ACC112 (cell line): ENCODE measurements around the gene ZBTB34.

Experiments used
- H2AFZ ChIP-seq: fragments of 200-600 bp; sonication (generic); one replicate; pipeline ENCODE4 v1.6.0; 2017; ENCODE audit warnings: antibody characterized with exemption, low read length; ENCODE audit not compliant: unreplicated experiment
- H3K27ac ChIP-seq: fragments of 200-600 bp; sonication (generic); 2 replicates; pipeline ENCODE4 v1.5.1; 2014; ENCODE audit warnings: low read depth, mild to moderate bottlenecking, antibody characterized with exemption, low read length, moderate library complexity
- H3K27me3 ChIP-seq: fragments of 200-600 bp; sonication (generic); 2 replicates; pipeline ENCODE4 v1.6.1; 2014; ENCODE audit warnings: mild to moderate bottlenecking, antibody characterized with exemption, low read length, moderate library complexity, mixed read lengths; ENCODE audit not compliant: insufficient read depth
- H3K36me3 ChIP-seq: fragments of 200-600 bp; sonication (generic); 2 replicates; pipeline ENCODE4 v1.6.1; 2016; ENCODE audit warnings: mild to moderate bottlenecking, antibody characterized with exemption, low read length, moderate library complexity, mixed read lengths; ENCODE audit not compliant: insufficient read depth
- H3K4me1 ChIP-seq: fragments of 200-600 bp; sonication (generic); one replicate; pipeline ENCODE4 v1.6.1; 2016; ENCODE audit warnings: low read length, mixed read lengths; ENCODE audit not compliant: insufficient read depth, unreplicated experiment, control insufficient read depth
- H3K4me3 ChIP-seq: fragments of 200-600 bp; sonication (generic); 2 replicates; pipeline ENCODE4 v1.5.1; 2014; ENCODE audit warnings: mild to moderate bottlenecking, low read depth, low read length
- H3K79me2 ChIP-seq: fragments of 200-600 bp; sonication (generic); one replicate; pipeline ENCODE4 v1.6.0; 2016; ENCODE audit warnings: low read length; ENCODE audit not compliant: control insufficient read depth, unreplicated experiment, insufficient read depth

The ZBTB34 gene

GRCh38 chr9:126829035-126829434 lies 31.4 kb upstream of the ZBTB34 start:
- no peak overlapping the region for H3K4me3 ChIP-seq
- H3K27ac ChIP-seq, result no peak overlapping the region
- no peaks in the 10 kb centered on the region for H3K4me1 ChIP-seq
- peaks cover 42% of the 10 kb centered on the region for H3K79me2 ChIP-seq
- H3K36me3 ChIP-seq, result peaks cover 14% of the 10 kb centered on the region
- H3K27me3 ChIP-seq, result no peaks in the 10 kb centered on the region
- H2AFZ ChIP-seq, result no peak overlapping the region

DNA sequence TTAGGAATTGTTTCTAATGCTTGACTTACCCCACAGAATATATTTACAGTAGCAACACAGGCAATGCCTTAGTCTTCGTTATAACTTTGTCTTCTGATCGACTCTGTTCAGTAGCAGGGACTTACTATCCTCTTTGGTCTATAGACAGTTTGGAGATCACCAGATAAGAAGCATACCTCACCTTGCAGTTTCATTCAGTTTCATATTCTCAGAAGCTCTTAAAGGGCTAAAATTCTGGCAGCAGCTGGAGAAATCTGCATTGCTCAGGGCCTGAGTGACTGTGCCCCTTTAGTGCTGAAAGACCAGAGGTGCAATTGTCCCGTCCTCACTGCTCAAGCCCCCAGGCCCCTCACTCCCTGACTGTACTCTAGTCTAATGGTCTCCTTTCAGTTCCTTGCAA lies 29.6 kb upstream of the ZBTB34 start:
- Histone ChIP-seq H2AFZ (no peak overlapping the region), H3K4me1 (no peaks in the 10 kb centered on the region)

DNA sequence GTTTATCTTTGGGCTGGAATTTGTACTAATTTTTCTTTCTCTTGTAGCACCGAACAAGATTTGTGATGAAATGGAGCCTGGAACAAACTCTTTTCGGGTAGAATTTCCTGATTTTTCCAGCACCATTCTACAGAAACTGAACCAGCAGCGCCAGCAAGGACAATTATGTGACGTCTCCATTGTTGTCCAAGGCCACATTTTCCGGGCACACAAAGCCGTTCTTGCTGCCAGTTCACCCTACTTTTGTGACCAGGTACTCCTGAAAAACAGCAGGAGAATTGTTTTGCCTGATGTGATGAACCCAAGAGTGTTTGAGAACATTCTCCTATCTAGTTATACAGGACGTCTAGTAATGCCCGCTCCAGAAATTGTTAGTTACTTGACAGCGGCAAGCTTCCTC lies 28.0 kb upstream of the ZBTB34 start:
- Histone ChIP-seq H3K4me1 (no peaks in the 10 kb centered on the region), H2AFZ (no peak overlapping the region), H3K27me3 (no peaks in the 10 kb centered on the region), H3K36me3 (peaks cover 22% of the 10 kb centered on the region), H3K79me2 (peaks cover 31% of the 10 kb centered on the region), H3K27ac (no peak overlapping the region), H3K4me3 (no peak overlapping the region)

More for the DNA sequence above, 29.6 kb upstream of the ZBTB34 start:
- no peak overlapping the region for H3K27ac ChIP-seq
- peaks cover 24% of the 10 kb centered on the region for H3K36me3 ChIP-seq
- H3K4me3 ChIP-seq, result no peak overlapping the region
- no peaks in the 10 kb centered on the region for H3K27me3 ChIP-seq
- H3K79me2 ChIP-seq, result peaks cover 42% of the 10 kb centered on the region

- H2AFZ ChIP-seq, result no peak overlapping the region
Observed at GRCh38 chr9:126833020-126833419, 27.4 kb upstream of the ZBTB34 start.

GRCh38 chr9:126833710-126834345 lies 26.6 kb upstream of the ZBTB34 start:
- Histone ChIP-seq H3K27me3 (no peaks in the 10 kb centered on the region), H3K36me3 (peaks cover 22% of the 10 kb centered on the region), H3K4me3 (no peak overlapping the region), H2AFZ (no peak overlapping the region), H3K79me2 (peaks cover 27% of the 10 kb centered on the region), H3K4me1 (no peaks in the 10 kb centered on the region), H3K27ac (no peak overlapping the region)

More at GRCh38 chr9:126833020-126833419, 27.4 kb upstream of the ZBTB34 start:
- Histone ChIP-seq H3K36me3 (peaks cover 22% of the 10 kb centered on the region), H3K79me2 (peaks cover 29% of the 10 kb centered on the region), H3K4me3 (no peak overlapping the region), H3K4me1 (no peaks in the 10 kb centered on the region), H3K27me3 (no peaks in the 10 kb centered on the region), H3K27ac (no peak overlapping the region)

GRCh38 chr9:126834672-126835071 lies 25.8 kb upstream of the ZBTB34 start:
- no peaks in the 10 kb centered on the region for H3K4me1 ChIP-seq
- no peak overlapping the region for H2AFZ ChIP-seq

GRCh38 chr9:126836216-126836615 lies 24.2 kb upstream of the ZBTB34 start:
- Histone ChIP-seq H3K4me3 (no peak overlapping the region), H2AFZ (no peak overlapping the region), H3K27ac (no peak overlapping the region), H3K36me3 (peaks cover 22% of the 10 kb centered on the region), H3K4me1 (no peaks in the 10 kb centered on the region), H3K79me2 (peaks cover 12% of the 10 kb centered on the region), H3K27me3 (no peaks in the 10 kb centered on the region)

More at GRCh38 chr9:126834672-126835071, 25.8 kb upstream of the ZBTB34 start:
- peaks cover 22% of the 10 kb centered on the region for H3K36me3 ChIP-seq
- no peak overlapping the region for H3K4me3 ChIP-seq
- H3K27ac ChIP-seq, result no peak overlapping the region
- H3K79me2 ChIP-seq, result peaks cover 19% of the 10 kb centered on the region
- H3K27me3 ChIP-seq, result no peaks in the 10 kb centered on the region

DNA sequence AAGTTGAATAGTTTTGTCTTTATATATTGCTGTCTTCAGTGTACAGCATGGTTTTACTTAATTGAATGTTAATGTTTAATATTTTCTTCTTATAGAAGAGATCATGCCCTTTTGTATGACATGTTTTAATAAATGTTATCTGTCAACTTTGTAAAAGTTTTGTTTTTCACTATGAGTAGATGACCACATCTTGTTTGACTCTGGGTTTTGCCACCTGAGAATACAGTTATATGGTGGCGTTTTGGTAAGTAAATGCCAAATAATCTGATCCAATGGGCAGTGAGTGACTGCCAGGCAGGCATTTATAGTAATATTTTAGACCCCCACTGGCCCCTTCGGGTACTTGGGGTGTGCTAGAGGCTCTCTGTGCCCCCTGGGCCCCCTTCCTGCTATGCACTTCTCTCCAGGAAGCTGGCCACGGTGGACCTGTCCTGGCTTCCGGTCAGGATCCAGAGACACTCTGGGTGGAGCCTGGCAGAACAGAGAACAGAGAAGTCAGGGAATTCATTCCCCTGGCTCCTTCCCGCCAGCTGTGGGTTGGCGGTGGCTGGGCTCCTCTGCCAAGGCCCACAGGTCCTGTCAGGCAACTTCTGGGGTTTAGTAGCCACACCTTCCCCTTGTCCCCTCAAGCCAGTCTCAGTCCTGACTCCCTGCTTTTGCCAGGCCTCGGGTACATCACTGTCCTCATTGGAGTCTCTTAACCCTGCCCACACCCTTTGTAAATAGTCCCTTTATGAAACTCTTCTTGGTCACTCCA lies 22.2 kb upstream of the ZBTB34 start:
- H3K27ac ChIP-seq, result no peak overlapping the region

DNA sequence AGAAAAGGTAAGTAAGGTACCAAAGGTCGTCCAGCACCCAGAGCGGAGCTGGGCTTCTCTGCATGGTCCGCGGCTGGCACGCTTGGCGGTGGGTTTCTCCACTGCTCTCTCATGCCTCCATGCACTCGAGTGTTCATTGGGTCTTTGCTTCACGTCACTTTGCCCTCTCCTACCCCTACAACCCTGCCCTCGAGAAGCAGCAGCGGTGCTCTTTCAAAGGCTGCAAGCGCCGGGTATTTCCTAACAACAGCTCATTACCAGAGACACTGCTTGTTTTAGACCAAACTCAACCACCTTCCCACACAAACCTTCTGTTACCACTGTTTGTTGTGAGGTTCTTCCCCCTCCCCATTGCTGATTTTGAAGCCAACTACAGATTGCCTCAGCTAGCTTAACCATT lies 21.5 kb upstream of the ZBTB34 start:
- Histone ChIP-seq H2AFZ (no peak overlapping the region), H3K4me1 (peaks cover 10% of the 10 kb centered on the region), H3K36me3 (peaks cover 11% of the 10 kb centered on the region), H3K4me3 (no peak overlapping the region), H3K27ac (no peak overlapping the region), H3K79me2 (peaks cover 9% of the 10 kb centered on the region), H3K27me3 (no peaks in the 10 kb centered on the region)

More for the DNA sequence above, 22.2 kb upstream of the ZBTB34 start:
- no peak overlapping the region for H2AFZ ChIP-seq
- H3K4me1 ChIP-seq, result peaks cover 3% of the 10 kb centered on the region
- no peaks in the 10 kb centered on the region for H3K27me3 ChIP-seq
- H3K79me2 ChIP-seq, result peaks cover 10% of the 10 kb centered on the region
- H3K36me3 ChIP-seq, result peaks cover 17% of the 10 kb centered on the region
- no peak overlapping the region for H3K4me3 ChIP-seq

DNA sequence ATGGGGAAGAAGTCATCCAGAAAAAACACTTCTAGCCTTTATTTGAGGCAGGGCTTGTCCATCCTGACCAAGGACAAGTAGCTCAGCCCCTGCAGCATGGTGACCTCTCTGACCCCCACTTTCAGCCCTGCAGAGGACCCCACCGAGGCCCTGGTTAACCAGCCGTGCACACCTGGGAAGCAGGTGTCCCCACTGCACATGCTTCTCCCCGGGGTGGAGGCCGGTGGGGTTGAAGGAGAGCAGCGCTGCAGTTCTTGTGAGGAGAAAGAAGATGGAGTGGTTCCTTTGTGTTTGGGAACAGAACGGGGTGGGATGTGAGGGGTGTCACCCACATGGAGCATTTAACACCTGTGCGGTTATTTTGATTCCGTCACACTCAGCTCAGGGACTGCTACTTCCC lies 21.1 kb upstream of the ZBTB34 start:
- H3K36me3 ChIP-seq, result peaks cover 8% of the 10 kb centered on the region
- peaks cover 11% of the 10 kb centered on the region for H3K4me1 ChIP-seq
- H2AFZ ChIP-seq, result no peak overlapping the region
- H3K27me3 ChIP-seq, result no peaks in the 10 kb centered on the region
- peaks cover 5% of the 10 kb centered on the region for H3K79me2 ChIP-seq
- no peak overlapping the region for H3K27ac ChIP-seq
- H3K4me3 ChIP-seq, result no peak overlapping the region
